Endothelial cell (in vitro differentiated cells): ENCODE measurements around the gene CABP2. TPM values are rescaled to one million over a fixed set of nuclear protein-coding genes. Genes with fewer than 3 reads are reported as not detected.

Experiments
- DNase-seq: peaks from one replicate; pipeline ENCODE4 v3.0.0; 2021; ENCODE audit warnings: low spot score
- H3K27ac Mint-ChIP-seq: one replicate; pipeline ENCODE4 v1.8.0; 2021; ENCODE audit warnings: mixed read lengths, inconsistent platforms; ENCODE audit not compliant: unreplicated experiment
- H3K27me3 Mint-ChIP-seq: one replicate; pipeline ENCODE4 v1.8.0; 2021; ENCODE audit warnings: mild to moderate bottlenecking, moderate library complexity, mixed read lengths, inconsistent platforms; ENCODE audit not compliant: unreplicated experiment
- H3K36me3 Mint-ChIP-seq: one replicate; pipeline ENCODE4 v1.8.0; 2021; ENCODE audit warnings: mild to moderate bottlenecking, low read depth, mixed read lengths, inconsistent platforms; ENCODE audit not compliant: unreplicated experiment
- H3K4me1 Mint-ChIP-seq: one replicate; pipeline ENCODE4 v1.8.0; 2021; ENCODE audit warnings: mild to moderate bottlenecking, mixed read lengths, inconsistent platforms; ENCODE audit not compliant: unreplicated experiment
- H3K4me3 Mint-ChIP-seq: one replicate; pipeline ENCODE4 v1.8.0; 2021; ENCODE audit warnings: mild to moderate bottlenecking, mixed read lengths, inconsistent platforms; ENCODE audit not compliant: unreplicated experiment
- H3K9me3 Mint-ChIP-seq: one replicate; pipeline ENCODE4 v1.8.0; 2021; ENCODE audit warnings: mixed read lengths, inconsistent platforms; ENCODE audit not compliant: unreplicated experiment
- total RNA-seq: library from RNA; stranded (reverse); fragmentation: NEBNext Ultra II Directional; extraction: Animal tissue kit (Norgen Biotek cat#: 25700); gene quantifications from one replicate; pipeline ENCODE4 v1.2.1, GENCODE V29; 2021; ENCODE audit not compliant: unreplicated experiment
- TF ChIP-seq, protein P1 (sequence below): fragments of 200-600 bp; sonication (generic); IDR thresholded peaks from one replicate; pipeline ENCODE4 v1.5.0; 2021; ENCODE audit warnings: antibody characterized with exemption; ENCODE audit not compliant: unreplicated experiment

Gene CABP2
- total RNA-seq, 1 donor from 2014 or later, result not detected

DNA sequence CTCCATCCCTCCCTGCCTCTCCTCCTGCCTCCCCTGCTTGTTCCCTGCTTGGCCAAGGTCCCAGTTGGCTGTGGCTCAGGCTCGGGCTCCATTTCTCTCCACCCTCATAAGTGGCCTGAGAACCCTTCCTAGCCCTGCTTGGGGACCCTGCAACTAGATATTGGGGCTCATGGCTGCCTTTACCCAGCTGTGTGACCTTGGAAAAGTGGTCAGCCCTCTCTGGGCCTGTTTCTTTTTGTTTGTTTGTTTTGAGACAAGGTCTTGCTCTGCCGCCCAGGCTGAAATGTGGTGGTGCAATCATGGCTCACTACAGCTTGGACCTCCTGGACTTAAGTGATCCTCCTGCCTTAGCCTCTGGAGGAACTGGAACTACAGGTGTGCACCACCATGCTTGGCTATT is 20.3 kb upstream of the CABP2 start:
- H3K27ac Mint-ChIP-seq, result no peak overlapping the region
- no peaks in the 10 kb centered on the region for H3K36me3 Mint-ChIP-seq
- H3K9me3 Mint-ChIP-seq, result no peaks in the 10 kb centered on the region
- no peak overlapping the region for H3K4me3 Mint-ChIP-seq
- no peak for DNase-seq
- TF ChIP-seq, protein P1, sequence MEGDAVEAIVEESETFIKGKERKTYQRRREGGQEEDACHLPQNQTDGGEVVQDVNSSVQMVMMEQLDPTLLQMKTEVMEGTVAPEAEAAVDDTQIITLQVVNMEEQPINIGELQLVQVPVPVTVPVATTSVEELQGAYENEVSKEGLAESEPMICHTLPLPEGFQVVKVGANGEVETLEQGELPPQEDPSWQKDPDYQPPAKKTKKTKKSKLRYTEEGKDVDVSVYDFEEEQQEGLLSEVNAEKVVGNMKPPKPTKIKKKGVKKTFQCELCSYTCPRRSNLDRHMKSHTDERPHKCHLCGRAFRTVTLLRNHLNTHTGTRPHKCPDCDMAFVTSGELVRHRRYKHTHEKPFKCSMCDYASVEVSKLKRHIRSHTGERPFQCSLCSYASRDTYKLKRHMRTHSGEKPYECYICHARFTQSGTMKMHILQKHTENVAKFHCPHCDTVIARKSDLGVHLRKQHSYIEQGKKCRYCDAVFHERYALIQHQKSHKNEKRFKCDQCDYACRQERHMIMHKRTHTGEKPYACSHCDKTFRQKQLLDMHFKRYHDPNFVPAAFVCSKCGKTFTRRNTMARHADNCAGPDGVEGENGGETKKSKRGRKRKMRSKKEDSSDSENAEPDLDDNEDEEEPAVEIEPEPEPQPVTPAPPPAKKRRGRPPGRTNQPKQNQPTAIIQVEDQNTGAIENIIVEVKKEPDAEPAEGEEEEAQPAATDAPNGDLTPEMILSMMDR, result no peak
- no peaks in the 10 kb centered on the region for H3K4me1 Mint-ChIP-seq
- H3K27me3 Mint-ChIP-seq, result peaks cover 5% of the 10 kb centered on the region

DNA sequence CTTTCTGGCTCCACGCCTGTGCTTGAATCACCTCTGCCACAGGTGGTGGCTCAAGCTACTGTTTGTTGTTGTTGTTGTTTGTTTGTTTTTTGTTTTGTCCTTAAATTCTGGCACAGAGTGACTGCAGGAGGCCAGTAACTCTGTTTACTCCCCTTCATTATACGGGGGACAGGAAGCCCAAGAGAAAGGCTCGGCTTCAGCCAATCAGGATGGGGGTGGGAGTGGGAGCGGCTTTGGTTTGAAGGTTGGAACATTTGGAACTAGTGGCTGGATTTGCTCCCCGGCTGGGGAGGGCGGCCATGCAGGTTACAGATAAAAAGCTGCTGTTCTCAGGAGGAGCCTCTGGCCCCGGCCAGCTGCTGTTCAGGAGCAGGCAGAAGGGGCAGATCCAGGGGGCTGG is 19.7 kb upstream of the CABP2 start:
- no peaks in the 10 kb centered on the region for H3K9me3 Mint-ChIP-seq
- no peak for DNase-seq

DNA sequence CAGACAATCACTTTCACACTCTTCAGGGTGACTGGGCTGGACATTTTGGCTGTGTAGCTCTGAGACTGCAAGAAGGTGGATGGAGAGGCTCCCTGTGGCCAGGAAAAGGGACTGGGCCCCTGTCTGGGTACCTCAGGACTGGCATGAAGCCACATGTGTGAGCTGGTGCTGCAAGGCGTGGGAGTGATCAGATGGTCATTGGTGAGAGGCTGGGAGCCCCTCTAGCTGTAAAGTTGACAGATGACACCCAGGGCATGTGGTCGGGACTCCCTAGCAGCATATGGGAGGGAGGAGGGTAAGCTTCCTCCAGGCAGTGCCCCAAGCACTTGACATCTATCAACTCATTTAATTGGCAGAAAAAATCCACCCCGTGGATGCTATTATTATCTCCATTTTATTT is 18.9 kb upstream of the CABP2 start:
- no peaks in the 10 kb centered on the region for H3K9me3 Mint-ChIP-seq
- peaks cover 5% of the 10 kb centered on the region for H3K27me3 Mint-ChIP-seq
- no peak overlapping the region for H3K4me3 Mint-ChIP-seq
- no peaks in the 10 kb centered on the region for H3K4me1 Mint-ChIP-seq
- H3K27ac Mint-ChIP-seq, result no peak overlapping the region
- TF ChIP-seq, protein P1, result no peak
- no peak for DNase-seq
- no peaks in the 10 kb centered on the region for H3K36me3 Mint-ChIP-seq

More for the DNA sequence above, 19.7 kb upstream of the CABP2 start:
- Mint-ChIP-seq H3K4me3 (no peak overlapping the region), H3K4me1 (no peaks in the 10 kb centered on the region), H3K27me3 (peaks cover 5% of the 10 kb centered on the region), H3K36me3 (no peaks in the 10 kb centered on the region), H3K27ac (no peak overlapping the region)
- TF ChIP-seq, protein P1, result no peak

DNA sequence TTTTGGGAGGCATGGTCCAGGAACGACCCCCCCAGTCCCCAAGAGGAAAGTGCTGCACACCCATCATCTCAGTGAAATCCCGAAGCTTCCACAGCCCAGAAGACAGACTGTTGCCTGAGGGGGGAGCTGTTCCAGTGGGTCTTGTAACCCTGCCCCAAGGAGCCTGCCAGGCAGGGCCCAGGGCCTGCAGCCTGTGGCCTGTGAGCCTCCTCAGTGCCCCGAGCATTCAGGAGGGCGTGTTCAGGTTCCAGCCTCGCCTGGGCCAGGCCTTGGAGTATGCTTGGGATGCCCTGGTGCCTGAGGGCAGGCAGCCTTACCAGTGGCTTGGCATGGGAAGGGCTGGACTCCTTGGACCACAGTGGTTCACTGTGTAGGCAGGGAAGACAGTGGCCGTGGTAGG is 18.0 kb upstream of the CABP2 start:
- Mint-ChIP-seq H3K4me1 (no peaks in the 10 kb centered on the region), H3K36me3 (no peaks in the 10 kb centered on the region), H3K4me3 (no peak overlapping the region), H3K27me3 (peaks cover 5% of the 10 kb centered on the region), H3K9me3 (no peaks in the 10 kb centered on the region), H3K27ac (no peak overlapping the region)
- TF ChIP-seq, protein P1, result no peak
- DNase-seq, result no peak

DNA sequence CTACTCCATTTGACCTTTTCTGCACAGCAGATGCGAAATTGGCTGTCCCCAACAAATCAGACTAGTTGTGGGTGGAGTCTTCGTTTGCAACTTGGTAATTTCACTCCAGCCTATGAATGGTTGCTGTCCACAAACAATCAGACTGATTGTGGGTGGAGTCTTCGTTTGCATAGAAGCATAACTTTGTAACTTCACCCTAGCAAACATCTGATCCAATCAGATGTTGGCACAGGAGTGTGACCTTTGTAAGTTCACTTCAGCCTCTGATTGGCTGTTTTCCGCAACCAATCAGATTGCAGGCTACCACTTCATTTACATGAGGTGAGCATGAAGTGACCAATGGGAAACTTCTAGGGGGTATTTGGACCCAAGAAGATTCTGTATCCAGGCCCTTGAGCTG is 16.3 kb upstream of the CABP2 start:
- Mint-ChIP-seq H3K36me3 (no peaks in the 10 kb centered on the region), H3K27me3 (peaks cover 5% of the 10 kb centered on the region), H3K4me3 (no peak overlapping the region), H3K9me3 (peaks cover 1% of the 10 kb centered on the region), H3K27ac (no peak overlapping the region), H3K4me1 (no peaks in the 10 kb centered on the region)
- TF ChIP-seq, protein P1, result no peak
- DNase-seq, result no peak
